ENCODE results near the gene ABI3.
"Not testable (repeated sequence)": the region's sequence is repeated elsewhere in the genome, so short reads cannot be mapped to it uniquely, and the experiment has no call there.

Gene ABI3

DNA sequence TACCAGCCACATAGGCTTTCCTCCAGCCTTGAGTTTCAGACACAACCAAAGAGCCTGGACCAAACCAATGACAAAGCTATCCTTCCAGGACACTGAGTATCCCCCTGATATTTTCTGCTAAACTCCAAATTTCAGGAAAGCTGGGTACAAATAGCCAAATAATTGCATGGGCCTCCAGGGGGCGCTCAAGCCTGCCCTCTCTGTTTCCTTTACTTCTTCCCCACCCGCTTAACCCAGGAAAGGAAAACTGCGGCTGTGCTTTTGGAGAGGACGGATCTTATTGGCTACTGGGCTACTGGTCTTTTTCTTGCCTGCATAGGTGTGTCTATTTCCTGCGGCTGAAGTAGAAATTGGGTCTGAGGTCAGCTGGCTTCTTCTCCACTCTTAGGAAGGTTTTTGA lies 30.2 kb upstream of the ABI3 start:
- H3K27me3 ChIP-seq (replicated peaks; ENCODE audit: control insufficient read depth, insufficient read depth, low read length) = no peaks in the 10 kb centered on the region
- H3K36me3 ChIP-seq (ENCODE audit: control insufficient read depth, insufficient read depth, low read length) = no peaks in the 10 kb centered on the region
- DNase-seq (ENCODE audit: extremely low read depth, insufficient read length) = no peak
- TF ChIP-seq, protein P1, sequence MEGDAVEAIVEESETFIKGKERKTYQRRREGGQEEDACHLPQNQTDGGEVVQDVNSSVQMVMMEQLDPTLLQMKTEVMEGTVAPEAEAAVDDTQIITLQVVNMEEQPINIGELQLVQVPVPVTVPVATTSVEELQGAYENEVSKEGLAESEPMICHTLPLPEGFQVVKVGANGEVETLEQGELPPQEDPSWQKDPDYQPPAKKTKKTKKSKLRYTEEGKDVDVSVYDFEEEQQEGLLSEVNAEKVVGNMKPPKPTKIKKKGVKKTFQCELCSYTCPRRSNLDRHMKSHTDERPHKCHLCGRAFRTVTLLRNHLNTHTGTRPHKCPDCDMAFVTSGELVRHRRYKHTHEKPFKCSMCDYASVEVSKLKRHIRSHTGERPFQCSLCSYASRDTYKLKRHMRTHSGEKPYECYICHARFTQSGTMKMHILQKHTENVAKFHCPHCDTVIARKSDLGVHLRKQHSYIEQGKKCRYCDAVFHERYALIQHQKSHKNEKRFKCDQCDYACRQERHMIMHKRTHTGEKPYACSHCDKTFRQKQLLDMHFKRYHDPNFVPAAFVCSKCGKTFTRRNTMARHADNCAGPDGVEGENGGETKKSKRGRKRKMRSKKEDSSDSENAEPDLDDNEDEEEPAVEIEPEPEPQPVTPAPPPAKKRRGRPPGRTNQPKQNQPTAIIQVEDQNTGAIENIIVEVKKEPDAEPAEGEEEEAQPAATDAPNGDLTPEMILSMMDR (IDR thresholded peaks at IDR 0.05; ENCODE audit: insufficient read depth, low read length, poor library complexity, severe bottlenecking) = peak; percentile 85
- no peak overlapping the region for H3K4me3 ChIP-seq (replicated peaks; ENCODE audit: low read depth, low read length)

DNA sequence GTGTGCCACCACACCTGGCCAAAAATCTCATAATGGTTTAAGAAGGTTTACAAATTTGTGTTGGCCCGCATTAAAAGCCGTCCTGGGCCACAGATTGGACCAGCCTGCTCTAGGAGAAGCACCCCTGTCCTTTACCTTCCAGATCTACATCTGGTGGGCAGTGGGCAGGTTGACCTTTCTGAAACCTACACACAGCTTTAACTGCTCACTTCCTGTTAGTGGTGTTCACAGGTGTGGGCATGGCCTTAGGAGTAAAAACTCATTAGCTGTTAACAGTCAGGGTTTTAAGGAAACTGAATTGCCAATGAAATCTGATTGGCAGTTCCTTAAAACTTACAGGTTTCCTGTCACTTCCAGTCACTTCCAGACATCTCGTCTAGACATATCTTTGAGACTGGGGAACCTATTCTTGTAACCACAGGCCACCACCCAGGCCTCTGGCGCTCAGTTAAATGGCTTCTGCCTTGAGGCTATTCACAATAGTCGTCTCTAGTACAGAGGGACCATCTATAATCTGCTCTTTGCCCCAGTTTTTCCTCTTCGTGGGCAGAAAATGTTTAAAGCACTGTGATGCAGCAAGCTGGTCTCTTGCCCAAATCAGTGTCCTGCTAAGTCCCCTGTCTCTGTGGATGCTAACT lies 29.4 kb upstream of the ABI3 start:
- DNase-seq (ENCODE audit: extremely low read depth, insufficient read length) = no peak
- Histone ChIP-seq H3K4me3 (replicated peaks; ENCODE audit: low read depth, low read length) (no peak overlapping the region), H3K36me3 (ENCODE audit: control insufficient read depth, insufficient read depth, low read length) (no peaks in the 10 kb centered on the region), H3K27me3 (replicated peaks; ENCODE audit: control insufficient read depth, insufficient read depth, low read length) (no peaks in the 10 kb centered on the region)
- TF ChIP-seq, protein P1 (IDR thresholded peaks at IDR 0.05; ENCODE audit: insufficient read depth, low read length, poor library complexity, severe bottlenecking) = no peak

DNA sequence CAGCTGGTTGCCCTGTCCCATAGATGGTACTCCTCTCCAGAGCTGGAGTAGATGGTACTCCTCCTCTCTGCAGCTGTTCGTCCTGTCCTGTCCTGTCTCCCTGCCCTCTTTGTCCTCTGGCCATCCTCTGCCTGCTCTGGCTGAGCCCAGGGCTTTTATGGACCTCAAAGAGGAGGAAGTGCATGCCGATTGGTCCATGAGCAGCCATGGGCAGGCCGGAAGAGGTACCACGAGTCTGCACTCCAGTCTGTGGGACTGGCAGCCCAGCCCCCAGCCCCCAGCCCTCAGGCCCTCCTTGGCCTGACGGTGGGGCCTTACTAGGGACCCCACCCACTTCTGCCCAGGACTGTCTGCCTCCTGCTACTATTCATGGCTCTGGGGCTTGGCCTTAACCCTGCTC lies 27.2 kb upstream of the ABI3 start:
- DNase-seq (ENCODE audit: extremely low read depth, insufficient read length) = no peak
- H3K27me3 ChIP-seq (replicated peaks; ENCODE audit: control insufficient read depth, insufficient read depth, low read length) = no peaks in the 10 kb centered on the region
- TF ChIP-seq, protein P1 (IDR thresholded peaks at IDR 0.05; ENCODE audit: insufficient read depth, low read length, poor library complexity, severe bottlenecking) = no peak
- no peaks in the 10 kb centered on the region for H3K36me3 ChIP-seq (ENCODE audit: control insufficient read depth, insufficient read depth, low read length)
- H3K4me3 ChIP-seq (replicated peaks; ENCODE audit: low read depth, low read length) = no peak overlapping the region

DNA sequence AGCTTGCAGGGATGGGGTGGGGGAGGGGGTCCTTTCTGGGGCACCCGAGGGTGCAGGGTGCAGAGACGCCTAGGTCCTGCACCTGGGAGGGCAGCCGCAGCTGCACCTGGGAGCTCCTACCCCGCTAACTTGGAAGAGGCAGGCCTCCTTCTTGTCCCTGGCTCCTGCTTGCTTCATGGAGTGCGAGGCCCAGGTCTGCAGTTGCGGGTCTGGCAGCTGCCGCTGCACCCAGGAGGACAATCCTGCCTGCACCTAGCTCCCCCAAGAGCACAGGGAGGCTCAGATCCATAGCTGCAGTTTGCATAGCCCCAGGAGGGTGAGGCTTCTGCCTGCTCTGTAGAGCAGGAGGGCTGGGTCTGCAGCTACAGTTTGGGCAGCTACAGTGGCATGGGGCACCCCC lies 26.7 kb upstream of the ABI3 start:
- Histone ChIP-seq H3K27me3 (replicated peaks; ENCODE audit: control insufficient read depth, insufficient read depth, low read length) (no peaks in the 10 kb centered on the region), H3K36me3 (ENCODE audit: control insufficient read depth, insufficient read depth, low read length) (no peaks in the 10 kb centered on the region), H3K4me3 (replicated peaks; ENCODE audit: low read depth, low read length) (no peak overlapping the region)
- TF ChIP-seq, protein P1 (IDR thresholded peaks at IDR 0.05; ENCODE audit: insufficient read depth, low read length, poor library complexity, severe bottlenecking) = no peak
- no peak for DNase-seq (ENCODE audit: extremely low read depth, insufficient read length)

DNA sequence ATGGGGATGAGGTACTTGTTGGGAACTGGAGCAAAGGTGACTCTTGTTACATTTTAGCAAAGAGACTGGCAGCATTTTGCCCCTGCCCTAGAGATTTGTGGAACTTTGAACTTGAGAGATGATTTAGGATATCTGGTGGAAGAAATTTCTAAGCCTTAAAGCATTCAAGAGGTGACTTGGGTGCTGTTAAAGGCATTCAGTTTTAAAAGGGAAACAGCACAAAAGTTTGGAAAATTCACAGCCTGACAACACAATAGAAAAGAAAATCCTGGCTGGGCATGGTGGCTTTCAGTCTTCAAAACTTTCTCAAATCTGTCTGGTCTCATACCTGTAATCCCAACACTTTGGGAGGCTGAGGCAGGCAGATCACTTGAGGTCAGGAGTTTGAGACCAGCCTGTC lies 26.0 kb upstream of the ABI3 start:
- not testable (repeated sequence) for H3K27me3 ChIP-seq (replicated peaks; ENCODE audit: control insufficient read depth, insufficient read depth, low read length); H3K4me3 ChIP-seq (replicated peaks; ENCODE audit: low read depth, low read length); DNase-seq (ENCODE audit: extremely low read depth, insufficient read length); H3K36me3 ChIP-seq (ENCODE audit: control insufficient read depth, insufficient read depth, low read length)

DNA sequence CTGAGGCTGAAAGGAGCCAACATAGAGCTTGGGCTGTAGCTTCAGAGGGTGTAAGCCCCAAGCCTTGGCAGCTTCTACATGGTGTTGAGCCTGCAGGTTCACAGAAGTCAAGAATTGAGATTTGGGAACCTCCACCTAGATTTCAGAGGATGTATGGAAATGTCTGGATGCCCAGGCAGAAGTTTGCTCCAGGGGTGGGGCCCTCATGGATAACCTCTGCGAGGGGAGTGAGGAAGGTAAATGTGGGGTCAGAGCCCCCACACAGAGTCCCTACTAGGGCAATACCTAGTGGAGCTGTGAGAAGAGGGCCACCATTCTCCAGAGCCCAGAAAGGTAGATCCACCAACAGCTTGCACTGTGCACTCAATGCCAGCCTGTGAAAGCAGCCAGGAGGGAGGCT lies 25.1 kb upstream of the ABI3 start:
- not testable (repeated sequence) for DNase-seq (ENCODE audit: extremely low read depth, insufficient read length); H3K27me3 ChIP-seq (replicated peaks; ENCODE audit: control insufficient read depth, insufficient read depth, low read length); H3K4me3 ChIP-seq (replicated peaks; ENCODE audit: low read depth, low read length); H3K36me3 ChIP-seq (ENCODE audit: control insufficient read depth, insufficient read depth, low read length)

DNA sequence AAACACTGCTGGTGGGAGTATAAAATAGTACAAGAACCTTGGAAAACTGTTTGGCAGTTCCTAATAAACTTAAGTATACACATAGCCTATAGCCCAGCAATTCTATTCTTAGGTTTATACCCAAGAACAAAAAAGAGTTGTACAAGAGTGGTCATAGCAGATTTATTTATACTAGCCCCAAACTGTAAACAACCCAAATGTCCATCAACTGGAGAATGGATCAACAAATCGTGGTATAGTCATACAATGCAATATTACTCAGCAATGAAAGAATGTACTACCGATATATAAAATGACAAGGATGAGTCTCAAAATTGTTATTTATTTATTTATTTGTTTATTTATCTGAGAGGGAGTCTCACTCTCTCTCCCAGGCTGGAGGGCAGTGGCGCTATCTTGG lies 23.2 kb upstream of the ABI3 start:
- TF ChIP-seq, protein P1 (IDR thresholded peaks at IDR 0.05; ENCODE audit: insufficient read depth, low read length, poor library complexity, severe bottlenecking) = no peak
- DNase-seq (ENCODE audit: extremely low read depth, insufficient read length) = no peak
- H3K27me3 ChIP-seq (replicated peaks; ENCODE audit: control insufficient read depth, insufficient read depth, low read length) = no peaks in the 10 kb centered on the region
- H3K36me3 ChIP-seq (ENCODE audit: control insufficient read depth, insufficient read depth, low read length) = no peaks in the 10 kb centered on the region
- no peak overlapping the region for H3K4me3 ChIP-seq (replicated peaks; ENCODE audit: low read depth, low read length)
